Immature natural killer cell (primary cell): ENCODE results near the gene ARHGEF5. TPM values are rescaled to one million over a fixed set of nuclear protein-coding genes. Genes with fewer than 3 reads are reported as not detected.
"Not testable (repeated sequence)": the region's sequence is repeated elsewhere in the genome, so short reads cannot be mapped to it uniquely, and the experiment has no call there.

Experiments used
- DNase-seq, 3 donors: peaks; one replicate each; pipeline ENCODE4 v3.0.0; 2022; ENCODE audit warnings: mixed read lengths in 1 of 3
- H3K27ac Mint-ChIP-seq, 6 donors: one replicate each; pipeline ENCODE4 v1.8.0; 2020; ENCODE audit warnings: mixed read lengths in 6 of 6, mild to moderate bottlenecking in 5 of 6, inconsistent platforms in 4 of 6, moderate library complexity in 3 of 6
- H3K27me3 Mint-ChIP-seq, 3 donors: one replicate each; pipeline ENCODE4 v1.8.0; 2020 to 2021; ENCODE audit warnings: low read depth in 3 of 3, mild to moderate bottlenecking in 3 of 3, mixed read lengths in 3 of 3, moderate library complexity in 3 of 3, inconsistent platforms in 1 of 3
- H3K36me3 Mint-ChIP-seq, 3 donors: one replicate each; pipeline ENCODE4 v1.8.0; 2020; ENCODE audit warnings: mixed read lengths in 3 of 3, inconsistent platforms in 2 of 3, mild to moderate bottlenecking in 2 of 3
- H3K4me1 Mint-ChIP-seq, 2 donors: one replicate each; pipeline ENCODE4 v1.8.0; 2020; ENCODE audit warnings: inconsistent platforms in 2 of 2, mild to moderate bottlenecking in 2 of 2, mixed read lengths in 2 of 2, moderate library complexity in 1 of 2
- H3K4me3 Mint-ChIP-seq, 5 donors: one replicate each; pipeline ENCODE4 v1.8.0; 2020; ENCODE audit warnings: mild to moderate bottlenecking in 5 of 5, mixed read lengths in 5 of 5, inconsistent platforms in 3 of 5, moderate library complexity in 3 of 5
- H3K9me3 Mint-ChIP-seq, 6 donors: one replicate each; pipeline ENCODE4 v1.8.0; 2020; ENCODE audit warnings: mild to moderate bottlenecking in 6 of 6, mixed read lengths in 6 of 6, inconsistent platforms in 4 of 6, moderate library complexity in 3 of 6
- polyA plus RNA-seq, 3 donors: library from polyadenylated mRNA; unstranded; fragments of 300-500 nt; fragmentation: Illumina TruSeq; gene quantifications; one replicate each; pipeline ENCODE4 v1.2.3, GENCODE V29; 2021

Gene ARHGEF5
- polyA plus RNA-seq, 3 donors from 2014 or later = 0.27 TPM; not detected in 2

GRCh38 chr7:144356185-144356584 is 983 bp downstream of the ARHGEF5 start:
- not testable (repeated sequence) for DNase-seq

GRCh38 chr7:144356860-144357259 is 1.7 kb downstream of the ARHGEF5 start:
- DNase-seq = peak in 1 of 3 donors; percentile 4
- not testable (repeated sequence) for H3K4me3 Mint-ChIP-seq, H3K9me3 Mint-ChIP-seq, H3K27ac Mint-ChIP-seq, H3K27me3 Mint-ChIP-seq, H3K36me3 Mint-ChIP-seq, H3K4me1 Mint-ChIP-seq

More at GRCh38 chr7:144356185-144356584, 983 bp downstream of the ARHGEF5 start:
- H3K9me3 Mint-ChIP-seq, H3K4me3 Mint-ChIP-seq, H3K4me1 Mint-ChIP-seq, H3K27me3 Mint-ChIP-seq, H3K27ac Mint-ChIP-seq, H3K36me3 Mint-ChIP-seq: not testable (repeated sequence)

- H3K36me3 Mint-ChIP-seq, H3K27me3 Mint-ChIP-seq, H3K4me3 Mint-ChIP-seq, DNase-seq, H3K27ac Mint-ChIP-seq, H3K9me3 Mint-ChIP-seq, H3K4me1 Mint-ChIP-seq: not testable (repeated sequence)
These were observed 6.9 kb downstream of the ARHGEF5 start for GRCh38 chr7:144362061-144362460.

- H3K27me3 Mint-ChIP-seq, H3K4me1 Mint-ChIP-seq, H3K27ac Mint-ChIP-seq, H3K9me3 Mint-ChIP-seq, H3K4me3 Mint-ChIP-seq, H3K36me3 Mint-ChIP-seq, DNase-seq: not testable (repeated sequence)
These were observed 10.3 kb downstream of the ARHGEF5 start for GRCh38 chr7:144365523-144365922.

GRCh38 chr7:144367250-144367649 is 12.0 kb downstream of the ARHGEF5 start:
- H3K4me1 Mint-ChIP-seq, H3K27me3 Mint-ChIP-seq, DNase-seq, H3K27ac Mint-ChIP-seq, H3K4me3 Mint-ChIP-seq, H3K9me3 Mint-ChIP-seq, H3K36me3 Mint-ChIP-seq: not testable (repeated sequence)

GRCh38 chr7:144369221-144369620 is 14.0 kb downstream of the ARHGEF5 start:
- H3K27ac Mint-ChIP-seq, H3K36me3 Mint-ChIP-seq, H3K9me3 Mint-ChIP-seq, H3K27me3 Mint-ChIP-seq, H3K4me3 Mint-ChIP-seq, H3K4me1 Mint-ChIP-seq, DNase-seq: not testable (repeated sequence)

GRCh38 chr7:144378651-144379050 is 23.4 kb downstream of the ARHGEF5 start:
- H3K4me1 Mint-ChIP-seq = no peaks in the 10 kb centered on the region
- peaks cover 0 to 9% (median 0%) of the 10 kb centered on the region in 3 donors for H3K36me3 Mint-ChIP-seq
- H3K27me3 Mint-ChIP-seq = peaks cover 0 to 2% (median 0%) of the 10 kb centered on the region in 3 donors
- no peaks in the 10 kb centered on the region for H3K9me3 Mint-ChIP-seq
- DNase-seq = no peak
- no peak overlapping the region for H3K27ac Mint-ChIP-seq
- H3K4me3 Mint-ChIP-seq = no peak overlapping the region

- peaks cover 0 to 2% (median 0%) of the 10 kb centered on the region in 3 donors for H3K27me3 Mint-ChIP-seq
- H3K9me3 Mint-ChIP-seq = no peaks in the 10 kb centered on the region
- no peaks in the 10 kb centered on the region for H3K4me1 Mint-ChIP-seq
- H3K27ac Mint-ChIP-seq = no peak overlapping the region
- H3K36me3 Mint-ChIP-seq = peaks cover 0 to 9% (median 0%) of the 10 kb centered on the region in 3 donors
- no peak for DNase-seq
- H3K4me3 Mint-ChIP-seq = no peak overlapping the region
These were observed 24.7 kb downstream of the ARHGEF5 start for GRCh38 chr7:144379776-144380384.

GRCh38 chr7:144384071-144384470 is 28.9 kb downstream of the ARHGEF5 start:
- Mint-ChIP-seq H3K27me3 (peaks cover 0 to 8% (median 0%) of the 10 kb centered on the region in 3 donors), H3K4me3 (no peak overlapping the region), H3K4me1 (no peaks in the 10 kb centered on the region), H3K27ac (no peak overlapping the region), H3K36me3 (no peaks in the 10 kb centered on the region), H3K9me3 (no peaks in the 10 kb centered on the region)
- DNase-seq = no peak

- Mint-ChIP-seq H3K27me3 (peaks cover 0 to 9% (median 0%) of the 10 kb centered on the region in 3 donors), H3K27ac (no peak overlapping the region), H3K4me1 (no peaks in the 10 kb centered on the region), H3K9me3 (no peaks in the 10 kb centered on the region), H3K4me3 (no peak overlapping the region), H3K36me3 (no peaks in the 10 kb centered on the region)
- no peak for DNase-seq
These were observed 29.5 kb downstream of the ARHGEF5 start for GRCh38 chr7:144384555-144385245.

GRCh38 chr7:144386741-144387140 is 31.5 kb downstream of the ARHGEF5 start:
- no peak overlapping the region for H3K4me3 Mint-ChIP-seq
- DNase-seq = no peak
- no peak overlapping the region for H3K27ac Mint-ChIP-seq
- peaks cover under 1 to 3% of the 10 kb centered on the region in 2 donors for H3K4me1 Mint-ChIP-seq
- H3K36me3 Mint-ChIP-seq = no peaks in the 10 kb centered on the region
- no peaks in the 10 kb centered on the region for H3K9me3 Mint-ChIP-seq
- H3K27me3 Mint-ChIP-seq = peaks cover 0 to 9% (median 2%) of the 10 kb centered on the region in 3 donors

GRCh38 chr7:144388950-144389349 is 33.7 kb downstream of the ARHGEF5 start:
- Mint-ChIP-seq H3K9me3 (no peaks in the 10 kb centered on the region), H3K36me3 (no peaks in the 10 kb centered on the region), H3K27me3 (peaks cover 0 to 9% (median 2%) of the 10 kb centered on the region in 3 donors), H3K4me3 (no peak overlapping the region), H3K4me1 (peaks cover 2 to 6% of the 10 kb centered on the region in 2 donors), H3K27ac (no peak overlapping the region)
- DNase-seq = no peak

- no peaks in the 10 kb centered on the region for H3K9me3 Mint-ChIP-seq
- no peak overlapping the region for H3K27ac Mint-ChIP-seq
These were observed 35.3 kb downstream of the ARHGEF5 start for GRCh38 chr7:144390481-144390880.

GRCh38 chr7:144391014-144391413 is 35.8 kb downstream of the ARHGEF5 start:
- H3K27me3 Mint-ChIP-seq = peaks cover 0 to 3% (median 2%) of the 10 kb centered on the region in 3 donors
- H3K36me3 Mint-ChIP-seq = no peaks in the 10 kb centered on the region
- no peaks in the 10 kb centered on the region for H3K9me3 Mint-ChIP-seq
- no peak for DNase-seq
- no peak overlapping the region for H3K4me3 Mint-ChIP-seq
- no peak overlapping the region for H3K27ac Mint-ChIP-seq
- H3K4me1 Mint-ChIP-seq = peaks cover 2 to 6% of the 10 kb centered on the region in 2 donors

More at GRCh38 chr7:144390481-144390880, 35.3 kb downstream of the ARHGEF5 start:
- H3K4me3 Mint-ChIP-seq = no peak overlapping the region
- peaks cover 2 to 6% of the 10 kb centered on the region in 2 donors for H3K4me1 Mint-ChIP-seq
- no peak for DNase-seq
- peaks cover 0 to 5% (median 2%) of the 10 kb centered on the region in 3 donors for H3K27me3 Mint-ChIP-seq
- H3K36me3 Mint-ChIP-seq = no peaks in the 10 kb centered on the region
